ENCODE data around the gene FEN1.

FEN1 gene, protein sequence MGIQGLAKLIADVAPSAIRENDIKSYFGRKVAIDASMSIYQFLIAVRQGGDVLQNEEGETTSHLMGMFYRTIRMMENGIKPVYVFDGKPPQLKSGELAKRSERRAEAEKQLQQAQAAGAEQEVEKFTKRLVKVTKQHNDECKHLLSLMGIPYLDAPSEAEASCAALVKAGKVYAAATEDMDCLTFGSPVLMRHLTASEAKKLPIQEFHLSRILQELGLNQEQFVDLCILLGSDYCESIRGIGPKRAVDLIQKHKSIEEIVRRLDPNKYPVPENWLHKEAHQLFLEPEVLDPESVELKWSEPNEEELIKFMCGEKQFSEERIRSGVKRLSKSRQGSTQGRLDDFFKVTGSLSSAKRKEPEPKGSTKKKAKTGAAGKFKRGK

DNA sequence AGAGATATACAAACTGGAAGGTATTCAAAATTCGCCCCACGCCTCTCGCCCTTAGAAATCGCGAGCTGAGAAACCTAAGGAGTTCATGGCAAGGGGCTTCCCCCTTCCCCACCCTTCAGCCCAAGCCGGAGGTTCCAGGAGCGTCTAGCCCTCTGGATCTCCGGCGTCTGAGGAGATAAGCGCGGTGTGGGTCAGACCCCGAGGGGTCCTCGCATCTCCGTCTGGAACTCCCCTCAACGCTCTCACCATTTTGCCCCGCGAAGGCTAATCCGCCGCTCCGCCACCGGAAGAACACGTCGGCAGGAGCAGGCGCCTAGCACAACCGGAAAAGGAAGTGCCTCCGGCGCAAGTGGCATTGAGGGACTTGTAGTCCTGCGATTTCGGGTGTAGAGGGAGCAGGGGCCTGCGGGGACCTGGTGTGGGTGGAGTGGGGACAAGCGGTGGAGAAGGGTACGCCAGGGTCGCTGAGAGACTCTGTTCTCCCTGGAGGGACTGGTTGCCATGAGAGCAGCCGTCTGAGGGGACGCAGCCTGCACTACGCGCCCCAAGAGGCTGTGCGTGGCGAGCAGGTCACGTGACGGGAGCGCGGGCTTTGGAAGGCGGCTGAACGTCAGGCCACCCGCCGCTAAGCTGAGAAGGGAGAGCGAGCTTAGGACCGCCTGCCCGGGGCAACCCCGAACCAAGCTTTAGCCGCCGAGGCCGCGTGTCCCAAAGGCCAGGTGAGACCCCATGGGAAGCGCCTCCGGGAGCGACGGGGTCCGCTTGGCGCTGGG is at the start of gene FEN1, which contains the start of gene TMEM258:
Gene FEN1, plus strand, starts transcription at position 602 of the 773 bp plus-strand sequence. CDS start 2,451 bp downstream, outside the sequence.
Gene TMEM258, minus strand, starts transcription at position 290 of the 773 bp plus-strand sequence. Its CDS starts 41 bp downstream, at position 249.
- DNase-seq: peak; percentile 89
- Histone ChIP-seq H3K27ac (peak within 1 kb of the TSS; percentile 100), H3K27me3 (replicated peaks) (no peaks in the 10 kb centered on the region), H3K36me3 (replicated peaks) (peaks cover 26% of the 10 kb centered on the region), H3K4me3 (ENCODE audit: low read depth, low read length) (peak within 1 kb of the TSS; percentile 86)
- TF ChIP-seq, protein P1, sequence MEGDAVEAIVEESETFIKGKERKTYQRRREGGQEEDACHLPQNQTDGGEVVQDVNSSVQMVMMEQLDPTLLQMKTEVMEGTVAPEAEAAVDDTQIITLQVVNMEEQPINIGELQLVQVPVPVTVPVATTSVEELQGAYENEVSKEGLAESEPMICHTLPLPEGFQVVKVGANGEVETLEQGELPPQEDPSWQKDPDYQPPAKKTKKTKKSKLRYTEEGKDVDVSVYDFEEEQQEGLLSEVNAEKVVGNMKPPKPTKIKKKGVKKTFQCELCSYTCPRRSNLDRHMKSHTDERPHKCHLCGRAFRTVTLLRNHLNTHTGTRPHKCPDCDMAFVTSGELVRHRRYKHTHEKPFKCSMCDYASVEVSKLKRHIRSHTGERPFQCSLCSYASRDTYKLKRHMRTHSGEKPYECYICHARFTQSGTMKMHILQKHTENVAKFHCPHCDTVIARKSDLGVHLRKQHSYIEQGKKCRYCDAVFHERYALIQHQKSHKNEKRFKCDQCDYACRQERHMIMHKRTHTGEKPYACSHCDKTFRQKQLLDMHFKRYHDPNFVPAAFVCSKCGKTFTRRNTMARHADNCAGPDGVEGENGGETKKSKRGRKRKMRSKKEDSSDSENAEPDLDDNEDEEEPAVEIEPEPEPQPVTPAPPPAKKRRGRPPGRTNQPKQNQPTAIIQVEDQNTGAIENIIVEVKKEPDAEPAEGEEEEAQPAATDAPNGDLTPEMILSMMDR (IDR thresholded peaks at IDR 0.05; ENCODE audit: low read depth, low read length, missing control alignments): no peak
- in situ Hi-C loops (cut with HindIII; ENCODE audit: low pct_ligation_motif_present, low sequenced_read_pairs): no loop called here

DNA sequence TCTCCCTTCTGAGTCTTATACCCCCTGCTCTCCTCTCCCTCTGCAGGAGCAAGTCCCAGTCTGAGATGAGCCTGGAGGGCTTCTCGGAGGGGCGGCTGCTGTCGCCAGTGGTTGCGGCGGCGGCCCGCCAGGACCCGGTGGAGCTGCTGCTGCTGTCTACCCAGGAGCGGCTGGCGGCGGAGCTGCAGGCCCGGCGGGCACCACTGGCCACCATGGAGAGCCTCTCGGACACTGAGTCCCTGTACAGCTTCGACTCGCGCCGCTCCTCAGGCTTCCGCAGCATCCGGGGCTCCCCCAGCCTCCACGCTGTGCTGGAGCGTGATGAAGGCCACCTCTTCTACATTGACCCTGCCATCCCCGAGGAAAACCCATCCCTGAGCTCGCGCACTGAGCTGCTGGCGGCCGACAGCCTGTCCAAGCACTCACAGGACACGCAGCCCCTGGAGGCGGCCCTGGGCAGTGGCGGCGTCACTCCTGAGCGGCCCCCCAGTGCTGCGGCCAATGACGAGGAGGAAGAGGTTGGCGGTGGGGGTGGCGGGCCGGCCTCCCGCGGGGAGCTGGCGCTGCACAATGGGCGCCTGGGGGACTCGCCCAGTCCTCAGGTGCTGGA is 49.1 kb upstream of the FEN1 start:
- no peak overlapping the region for H3K27ac ChIP-seq
- H3K4me3 ChIP-seq (ENCODE audit: low read depth, low read length): no peak overlapping the region
- H3K27me3 ChIP-seq (replicated peaks): no peaks in the 10 kb centered on the region
- DNase-seq: no peak
- in situ Hi-C loops (cut with HindIII; ENCODE audit: low pct_ligation_motif_present, low sequenced_read_pairs): no loop called here
- TF ChIP-seq, protein P1 (IDR thresholded peaks at IDR 0.05; ENCODE audit: low read depth, low read length, missing control alignments): no peak
- H3K36me3 ChIP-seq (replicated peaks): peaks cover 5% of the 10 kb centered on the region

DNA sequence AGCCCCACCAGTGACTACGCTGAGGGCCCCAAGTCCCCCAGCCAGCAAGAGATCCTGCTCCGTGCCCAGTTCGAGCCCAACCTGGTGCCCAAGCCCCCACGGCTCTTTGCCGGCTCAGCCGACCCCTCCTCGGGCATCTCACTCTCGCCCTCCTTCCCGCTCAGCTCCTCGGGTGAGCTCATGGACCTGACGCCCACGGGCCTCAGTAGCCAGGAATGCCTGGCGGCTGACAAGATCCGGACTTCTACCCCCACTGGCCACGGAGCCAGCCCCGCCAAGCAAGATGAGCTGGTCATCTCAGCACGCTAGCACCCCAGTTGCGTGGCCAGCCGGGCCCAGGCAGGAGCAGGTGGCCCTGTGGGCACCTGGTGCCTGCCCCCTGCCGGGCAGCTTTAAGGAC is 48.5 kb upstream of the FEN1 start:
- in situ Hi-C loops (cut with HindIII; ENCODE audit: low pct_ligation_motif_present, low sequenced_read_pairs): no loop called here
- no peaks in the 10 kb centered on the region for H3K27me3 ChIP-seq (replicated peaks)
- H3K36me3 ChIP-seq (replicated peaks): peaks cover 5% of the 10 kb centered on the region
- H3K4me3 ChIP-seq (ENCODE audit: low read depth, low read length): no peak overlapping the region
- TF ChIP-seq, protein P1 (IDR thresholded peaks at IDR 0.05; ENCODE audit: low read depth, low read length, missing control alignments): no peak
- DNase-seq: no peak
- no peak overlapping the region for H3K27ac ChIP-seq

DNA sequence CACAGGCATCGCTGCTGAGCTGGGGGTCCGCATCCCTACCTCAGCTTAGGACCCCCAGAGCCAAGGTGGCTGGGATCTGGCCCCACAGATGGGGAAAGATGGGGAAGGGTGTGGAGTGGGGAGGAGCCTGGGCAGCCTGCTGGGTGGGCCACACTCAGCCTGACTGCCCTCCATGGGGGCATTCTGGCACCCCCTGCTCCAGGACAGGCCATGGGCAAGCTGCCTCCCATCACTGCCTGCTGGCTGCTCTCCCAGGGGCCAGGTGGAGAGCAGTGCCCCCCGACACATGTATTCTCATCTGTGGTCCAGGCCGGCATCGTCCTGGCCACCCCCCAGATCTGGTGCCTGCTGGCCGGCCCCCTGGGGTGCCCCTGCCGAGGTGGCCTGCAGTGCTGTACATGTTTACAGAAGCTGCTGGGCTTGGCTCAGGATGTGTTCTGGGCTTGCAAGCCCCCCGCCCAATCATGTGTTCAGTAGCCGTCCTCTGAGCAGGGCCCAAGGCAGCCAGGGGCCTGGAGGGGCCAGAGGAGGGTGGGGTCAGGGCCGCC is 48.0 kb upstream of the FEN1 start:
- Histone ChIP-seq H3K27ac (no peak overlapping the region), H3K4me3 (ENCODE audit: low read depth, low read length) (no peak overlapping the region), H3K36me3 (replicated peaks) (peaks cover 5% of the 10 kb centered on the region), H3K27me3 (replicated peaks) (no peaks in the 10 kb centered on the region)
- TF ChIP-seq, protein P1 (IDR thresholded peaks at IDR 0.05; ENCODE audit: low read depth, low read length, missing control alignments): no peak
- DNase-seq: no peak
- in situ Hi-C loops (cut with HindIII; ENCODE audit: low pct_ligation_motif_present, low sequenced_read_pairs): no loop called here

DNA sequence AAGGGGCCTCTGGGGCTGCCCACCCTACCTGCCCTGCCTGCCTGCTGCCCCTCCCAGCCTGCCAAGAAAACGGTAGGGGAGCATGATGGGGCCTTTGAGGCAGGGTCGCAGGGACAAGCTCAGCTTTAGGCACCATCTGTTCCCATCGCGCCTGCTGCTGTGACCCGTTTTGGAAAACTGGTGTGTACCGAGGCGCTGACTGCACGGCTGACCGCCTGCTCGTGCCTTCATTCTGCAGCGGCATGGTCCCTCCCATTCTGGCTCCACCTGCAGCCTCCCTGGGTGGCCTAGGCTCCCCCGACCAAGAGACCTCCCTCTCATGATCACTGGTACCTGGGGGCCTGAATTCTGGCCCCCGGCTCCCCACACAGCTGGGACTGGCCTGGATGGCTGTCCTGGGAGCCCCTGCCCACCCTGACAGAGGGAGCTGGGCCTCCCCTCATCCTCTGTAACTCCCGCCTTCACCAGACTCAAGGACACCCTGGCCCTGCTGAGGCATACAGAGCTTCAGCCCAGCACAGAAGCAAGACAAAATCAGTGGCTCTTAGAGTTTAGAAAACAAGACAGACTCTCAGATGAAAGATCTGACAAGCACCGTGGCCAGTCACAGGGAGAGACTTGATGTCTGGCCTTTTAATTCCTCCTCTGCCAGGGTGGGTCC is 46.8 kb upstream of the FEN1 start:
- no peak for DNase-seq
- in situ Hi-C loops (cut with HindIII; ENCODE audit: low pct_ligation_motif_present, low sequenced_read_pairs): no loop called here
- TF ChIP-seq, protein P1 (IDR thresholded peaks at IDR 0.05; ENCODE audit: low read depth, low read length, missing control alignments): no peak
- Histone ChIP-seq H3K36me3 (replicated peaks) (peaks cover 5% of the 10 kb centered on the region), H3K4me3 (ENCODE audit: low read depth, low read length) (no peak overlapping the region), H3K27ac (no peak overlapping the region), H3K27me3 (replicated peaks) (no peaks in the 10 kb centered on the region)
